ENCODE results near the gene TELO2.

DNA sequence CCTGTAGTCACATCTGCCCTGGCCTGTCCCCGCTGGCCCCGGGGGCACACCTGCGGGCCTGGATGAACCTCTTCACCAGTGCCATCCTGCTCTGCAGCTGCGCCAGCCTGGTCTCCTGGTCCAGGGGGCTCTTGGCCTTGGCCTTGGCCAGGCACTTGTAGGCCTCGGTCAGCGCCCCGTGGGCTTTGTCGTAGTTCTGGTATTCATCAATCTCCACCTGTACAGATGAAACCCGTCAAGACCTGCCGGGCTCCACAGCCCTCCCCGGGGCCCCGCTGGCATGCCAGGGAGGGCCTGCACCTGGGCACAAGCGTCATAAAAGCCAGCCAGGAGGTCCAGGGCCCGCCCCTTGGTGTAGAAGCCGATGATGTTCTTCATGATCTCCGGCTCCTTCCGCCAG, 26.7 kb downstream of the TELO2 start:
- TF ChIP-seq ZNF70 (CRISPR knock-in tag; IDR thresholded peaks at IDR 0.05) (no peak), RARB (CRISPR knock-in tag; IDR thresholded peaks at IDR 0.05) (no peak), SNAI2 (CRISPR knock-in tag; IDR thresholded peaks at IDR 0.05) (no peak), ESRRG (CRISPR knock-in tag; IDR thresholded peaks at IDR 0.05) (no peak), ZFP30 (CRISPR knock-in tag; IDR thresholded peaks at IDR 0.05) (no peak)
- TF ChIP-seq, protein P1, sequence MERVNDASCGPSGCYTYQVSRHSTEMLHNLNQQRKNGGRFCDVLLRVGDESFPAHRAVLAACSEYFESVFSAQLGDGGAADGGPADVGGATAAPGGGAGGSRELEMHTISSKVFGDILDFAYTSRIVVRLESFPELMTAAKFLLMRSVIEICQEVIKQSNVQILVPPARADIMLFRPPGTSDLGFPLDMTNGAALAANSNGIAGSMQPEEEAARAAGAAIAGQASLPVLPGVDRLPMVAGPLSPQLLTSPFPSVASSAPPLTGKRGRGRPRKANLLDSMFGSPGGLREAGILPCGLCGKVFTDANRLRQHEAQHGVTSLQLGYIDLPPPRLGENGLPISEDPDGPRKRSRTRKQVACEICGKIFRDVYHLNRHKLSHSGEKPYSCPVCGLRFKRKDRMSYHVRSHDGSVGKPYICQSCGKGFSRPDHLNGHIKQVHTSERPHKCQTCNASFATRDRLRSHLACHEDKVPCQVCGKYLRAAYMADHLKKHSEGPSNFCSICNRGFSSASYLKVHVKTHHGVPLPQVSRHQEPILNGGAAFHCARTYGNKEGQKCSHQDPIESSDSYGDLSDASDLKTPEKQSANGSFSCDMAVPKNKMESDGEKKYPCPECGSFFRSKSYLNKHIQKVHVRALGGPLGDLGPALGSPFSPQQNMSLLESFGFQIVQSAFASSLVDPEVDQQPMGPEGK (CRISPR knock-in tag; IDR thresholded peaks at IDR 0.05; ENCODE audit: borderline replicate concordance) = no peak
- TF ChIP-seq, protein P2, sequence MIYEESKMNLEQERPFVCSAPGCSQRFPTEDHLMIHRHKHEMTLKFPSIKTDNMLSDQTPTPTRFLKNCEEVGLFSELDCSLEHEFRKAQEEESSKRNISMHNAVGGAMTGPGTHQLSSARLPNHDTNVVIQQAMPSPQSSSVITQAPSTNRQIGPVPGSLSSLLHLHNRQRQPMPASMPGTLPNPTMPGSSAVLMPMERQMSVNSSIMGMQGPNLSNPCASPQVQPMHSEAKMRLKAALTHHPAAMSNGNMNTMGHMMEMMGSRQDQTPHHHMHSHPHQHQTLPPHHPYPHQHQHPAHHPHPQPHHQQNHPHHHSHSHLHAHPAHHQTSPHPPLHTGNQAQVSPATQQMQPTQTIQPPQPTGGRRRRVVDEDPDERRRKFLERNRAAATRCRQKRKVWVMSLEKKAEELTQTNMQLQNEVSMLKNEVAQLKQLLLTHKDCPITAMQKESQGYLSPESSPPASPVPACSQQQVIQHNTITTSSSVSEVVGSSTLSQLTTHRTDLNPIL (CRISPR knock-in tag; IDR thresholded peaks at IDR 0.05; ENCODE audit: low read depth) = no peak
